Upper lobe of left lung (tissue), 4 donors: ENCODE measurements around the gene FBXW8.

Experiments
- EP300 ChIP-seq, 4 donors: sonication (generic); formaldehyde crosslinking; IDR thresholded peaks; one replicate each; pipeline ENCODE4 v1.5.1; 2017; ENCODE audit warnings: antibody characterized with exemption in 4 of 4, control low read depth in 2 of 4
- POLR2A ChIP-seq, 4 donors: fragments of 450-650 bp; IDR thresholded peaks; one replicate each; pipeline ENCODE4 v1.5.1; 2016 to 2017; ENCODE audit warnings: antibody characterized with exemption in 4 of 4, mild to moderate bottlenecking in 2 of 4
- POLR2AphosphoS5 ChIP-seq, 2 donors: sonication (generic); formaldehyde crosslinking; IDR thresholded peaks; one replicate each; pipeline ENCODE4 v1.5.1; 2017; ENCODE audit warnings: antibody characterized with exemption in 2 of 2
- TF ChIP-seq, protein P1 (sequence below), 6 experiments: fragments of 450-650 bp in 4 of 6; fragments of 200-600 bp in 2 of 6; sonication (generic) in 2 of 6; IDR thresholded peaks; one replicate each; pipeline ENCODE4 v1.5.1; 2016 to 2019; ENCODE audit warnings: antibody characterized with exemption in 6 of 6

- TF ChIP-seq POLR2A (IDR thresholded peaks at IDR 0.05), result no peak
- TF ChIP-seq, protein P1, sequence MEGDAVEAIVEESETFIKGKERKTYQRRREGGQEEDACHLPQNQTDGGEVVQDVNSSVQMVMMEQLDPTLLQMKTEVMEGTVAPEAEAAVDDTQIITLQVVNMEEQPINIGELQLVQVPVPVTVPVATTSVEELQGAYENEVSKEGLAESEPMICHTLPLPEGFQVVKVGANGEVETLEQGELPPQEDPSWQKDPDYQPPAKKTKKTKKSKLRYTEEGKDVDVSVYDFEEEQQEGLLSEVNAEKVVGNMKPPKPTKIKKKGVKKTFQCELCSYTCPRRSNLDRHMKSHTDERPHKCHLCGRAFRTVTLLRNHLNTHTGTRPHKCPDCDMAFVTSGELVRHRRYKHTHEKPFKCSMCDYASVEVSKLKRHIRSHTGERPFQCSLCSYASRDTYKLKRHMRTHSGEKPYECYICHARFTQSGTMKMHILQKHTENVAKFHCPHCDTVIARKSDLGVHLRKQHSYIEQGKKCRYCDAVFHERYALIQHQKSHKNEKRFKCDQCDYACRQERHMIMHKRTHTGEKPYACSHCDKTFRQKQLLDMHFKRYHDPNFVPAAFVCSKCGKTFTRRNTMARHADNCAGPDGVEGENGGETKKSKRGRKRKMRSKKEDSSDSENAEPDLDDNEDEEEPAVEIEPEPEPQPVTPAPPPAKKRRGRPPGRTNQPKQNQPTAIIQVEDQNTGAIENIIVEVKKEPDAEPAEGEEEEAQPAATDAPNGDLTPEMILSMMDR (IDR thresholded peaks at IDR 0.05), result no peak
- no peak for TF ChIP-seq POLR2AphosphoS5 (IDR thresholded peaks at IDR 0.05)
- TF ChIP-seq EP300 (IDR thresholded peaks at IDR 0.05), result no peak
Measured at GRCh38 chr12:117064049-117064448, 153.3 kb downstream of the FBXW8 start.
